ENCODE results near the gene CEP95. TPM values are rescaled to one million over a fixed set of nuclear protein-coding genes. Genes with fewer than 3 reads are reported as not detected.

Gene CEP95
- polyA plus RNA-seq (2011; rRNA removed), result 53.5 and 73.0 TPM in 2 replicates
- polyA plus RNA-seq (2012; cell fraction: cytosol; rRNA removed), result 14.6 and 17.7 TPM in 2 replicates
- polyA plus RNA-seq (2012; cell fraction: nucleus; rRNA removed), result 30.0 and 34.6 TPM in 2 replicates
- polyA plus RNA-seq (2017; fragmentation: RNase III; extraction: RNeasy Plus Mini Kit Qiagen cat#74134 plus additional on column Dnase treatment), result 30.0 to 35.0 TPM (median 32.3 TPM) in 3 replicates
- polyA minus RNA-seq (2011; rRNA and poly(A)+ RNA removed), result 22.1 and 27.0 TPM in 2 replicates

- no peak for FAIRE-seq
- peak within 1 kb of the TSS; percentile 96 to 97 for H3K27ac ChIP-seq
- H3K9me3 ChIP-seq, result no peaks in the 10 kb centered on the region
- peak; percentile 79 for ATAC-seq
- CTCF ChIA-PET, result interaction anchor here (0.6 to 4.9 kb wide), 17 partner anchors 9 to 202 kb away, joined by 3 to 42 read pairs (median 3); partner anchors contain the start of gene POLG2
- H3K4me2 ChIP-seq, result peak within 1 kb of the TSS; percentile 94
- POLR2A ChIA-PET, result interaction anchor here (0.6 to 4.2 kb wide), 36 partner anchors 9 to 663 kb away, joined by 3 to 132 read pairs (median 5); partner anchors contain the start of genes MILR1, POLG2 and SMURF2
- DNase-seq (ENCODE audit: low read depth in 1 of 2, low spot score in 1 of 2), result no peak
- H3K4me1 ChIP-seq, result peaks cover 40% of the 10 kb centered on the region
- peak within 1 kb of the TSS; percentile 91 for H3K4me3 ChIP-seq
- WGBS (ENCODE audit: missing lambda C conversion rate), result 1% methylated on average over 69 of the region's 77 CpGs
- TF ChIP-seq RNF2 (IDR thresholded peaks at IDR 0.05; ENCODE audit: borderline replicate concordance, low read depth) (no peak), RAD21 (conservative IDR thresholded peaks at IDR 0.05 in 1 of 2, IDR thresholded peaks at IDR 0.05 in 1 of 2) (no peak), MAFK (IDR thresholded peaks at IDR 0.05; ENCODE audit: partially characterized antibody) (no peak), E2F6 (IDR thresholded peaks at IDR 0.05; ENCODE audit: borderline replicate concordance, low read depth) (peak; percentile 96), HOXA7 (CRISPR knock-in tag; IDR thresholded peaks at IDR 0.05) (no peak), REST (IDR thresholded peaks at IDR 0.05) (peak; percentile 14; the same call in 1 of the 2 replicates), EP300 (IDR thresholded peaks at IDR 0.05) (no peak; a peak in 1 of 5 replicates), POLR2A (IDR thresholded peaks at IDR 0.05; ENCODE audit: low read length) (peak; percentile 70), MAX (IDR thresholded peaks at IDR 0.05) (peak; percentile 94), MAZ (IDR thresholded peaks at IDR 0.05; ENCODE audit: borderline replicate concordance, low read depth, low read length) (no peak), HDAC2 (IDR thresholded peaks at IDR 0.05) (no peak), KDM5A (IDR thresholded peaks at IDR 0.05) (peak; percentile 76), CHD2 (IDR thresholded peaks at IDR 0.05; ENCODE audit: low read length, partially characterized antibody) (peak; percentile 77), KDM1A (IDR thresholded peaks at IDR 0.05; ENCODE audit: low read depth) (no peak), PHF8 (IDR thresholded peaks at IDR 0.05; ENCODE audit: borderline replicate concordance, low read depth) (peak; percentile 78), ZSCAN20 (CRISPR knock-in tag; IDR thresholded peaks at IDR 0.05) (no peak), ATOH8 (CRISPR knock-in tag; IDR thresholded peaks at IDR 0.05; ENCODE audit: low read depth) (no peak), USF2 (IDR thresholded peaks at IDR 0.05) (peak; percentile 89), CBX2 (IDR thresholded peaks at IDR 0.05; ENCODE audit: borderline replicate concordance, low read depth) (no peak), FOSL2 (IDR thresholded peaks at IDR 0.05) (no peak), FOSL2 (CRISPR knock-in tag; IDR thresholded peaks at IDR 0.05) (peak; percentile 43), HMGXB4 (CRISPR knock-in tag; IDR thresholded peaks at IDR 0.05; ENCODE audit: borderline replicate concordance) (no peak), FOSB (CRISPR knock-in tag; IDR thresholded peaks at IDR 0.05) (no peak), ESRRA (IDR thresholded peaks at IDR 0.05; ENCODE audit: borderline replicate concordance, low read length) (no peak), NR3C1 (IDR thresholded peaks at IDR 0.05) (no peak), CTCF (IDR thresholded peaks at IDR 0.05) (no peak), BHLHE40 (IDR thresholded peaks at IDR 0.05; ENCODE audit: low read depth, low read length) (0 out of 2 replicates have a peak, but pooled peaks have one; percentile 28), CBX8 (IDR thresholded peaks at IDR 0.05) (no peak), FOXS1 (CRISPR knock-in tag; IDR thresholded peaks at IDR 0.05) (no peak; the same call in 1 of the 2 replicates)
These were observed at the start of gene CEP95 for GRCh38 chr17:64506576-64507412. Gene CEP95 (plus strand): TSS chr17:64506977. CDS start chr17:64507098, 121 bp downstream.

Measured in A549 (cell line).